Measurements from ENCODE around the gene RHOT1.
A peak's percentile ranks its signal among the peaks of the same experiment; 100 is the strongest.
"Not testable (repeated sequence)": the region's sequence is repeated elsewhere in the genome, so short reads cannot be mapped to it uniquely, and the experiment has no call there.

RHOT1 gene

GRCh38 chr17:32142038-32142856, at the start of gene RHOT1:
RHOT1 (plus strand) TSS chr17:32142502; CDS start chr17:32142693, 191 bp downstream.
- DNase-seq = peak; percentile 62 to 75

GRCh38 chr17:32099686-32100085, 42.6 kb upstream of the RHOT1 start:
- no peak for DNase-seq

- not testable (repeated sequence) for DNase-seq
Observed at GRCh38 chr17:32100323-32100722, 42.0 kb upstream of the RHOT1 start.

GRCh38 chr17:32100971-32101631, 41.2 kb upstream of the RHOT1 start:
- no peak for DNase-seq

- no peak for DNase-seq
Observed at GRCh38 chr17:32102172-32102571, 40.1 kb upstream of the RHOT1 start.

GRCh38 chr17:32102646-32103186, 39.6 kb upstream of the RHOT1 start:
- no peak for DNase-seq

- DNase-seq = no peak
Observed at GRCh38 chr17:32103476-32104113, 38.7 kb upstream of the RHOT1 start.

- DNase-seq = no peak
Observed at GRCh38 chr17:32104158-32104557, 38.1 kb upstream of the RHOT1 start.

- DNase-seq = not testable (repeated sequence)
Observed at GRCh38 chr17:32106471-32106981, 35.8 kb upstream of the RHOT1 start.

- not testable (repeated sequence) for DNase-seq
Observed at GRCh38 chr17:32107194-32107593, 35.1 kb upstream of the RHOT1 start.

- DNase-seq = no peak
Observed at GRCh38 chr17:32110596-32110995, 31.7 kb upstream of the RHOT1 start.

- DNase-seq = no peak
Observed at GRCh38 chr17:32111141-32111771, 31.0 kb upstream of the RHOT1 start.

GRCh38 chr17:32112416-32112815, 29.9 kb upstream of the RHOT1 start:
- DNase-seq = no peak

- no peak for DNase-seq
Observed at GRCh38 chr17:32114536-32114935, 27.8 kb upstream of the RHOT1 start.

GRCh38 chr17:32115546-32115945, 26.8 kb upstream of the RHOT1 start:
- not testable (repeated sequence) for DNase-seq

GRCh38 chr17:32116937-32117336, 25.4 kb upstream of the RHOT1 start:
- no peak for DNase-seq

GRCh38 chr17:32117399-32117798, 24.9 kb upstream of the RHOT1 start:
- no peak for DNase-seq

- not testable (repeated sequence) for DNase-seq
Observed at GRCh38 chr17:32118088-32118487, 24.2 kb upstream of the RHOT1 start.

GRCh38 chr17:32118835-32119234, 23.5 kb upstream of the RHOT1 start:
- no peak for DNase-seq

GRCh38 chr17:32120141-32120540, 22.2 kb upstream of the RHOT1 start:
- DNase-seq = no peak

- DNase-seq = no peak
Observed at GRCh38 chr17:32120716-32121115, 21.6 kb upstream of the RHOT1 start.

GRCh38 chr17:32123782-32124181, 18.5 kb upstream of the RHOT1 start:
- no peak for DNase-seq
